ENCODE results near the gene POLR2M.

- no peak for TF ChIP-seq REST (IDR thresholded peaks at IDR 0.05; ENCODE audit: borderline replicate concordance)
- no peak for TF ChIP-seq TAF1 (IDR thresholded peaks at IDR 0.05; ENCODE audit: low read depth)
- no peak for TF ChIP-seq POLR2AphosphoS5 (IDR thresholded peaks at IDR 0.05)
- TF ChIP-seq CTCF (IDR thresholded peaks at IDR 0.05; ENCODE audit: poor library complexity, severe bottlenecking): no peak
- TF ChIP-seq RAD21 (conservative IDR thresholded peaks at IDR 0.05): no peak
- TF ChIP-seq EZH2 (IDR thresholded peaks at IDR 0.05; ENCODE audit: borderline replicate concordance, insufficient read depth, low read length, poor library complexity, severe bottlenecking): no peak
Measured at GRCh38 chr15:57756466-57756865, 50.0 kb downstream of the POLR2M start.
